Measurements from ENCODE around the gene LUZP1. TPM values are rescaled to one million over a fixed set of nuclear protein-coding genes. Genes with fewer than 3 reads are reported as not detected.
"Not testable (repeated sequence)": the region's sequence is repeated elsewhere in the genome, so short reads cannot be mapped to it uniquely, and the experiment has no call there.

Gene LUZP1
- total RNA-seq, 1 donor from 2014 or later = 5.3 TPM

GRCh38 chr1:23191199-23191598 lies 22.5 kb upstream of the LUZP1 start:
- FAIRE-seq = no peak

GRCh38 chr1:23188936-23189452 lies 20.3 kb upstream of the LUZP1 start:
- FAIRE-seq = not testable (repeated sequence)

More at GRCh38 chr1:23191199-23191598, 22.5 kb upstream of the LUZP1 start:
- DNase-seq (ENCODE audit: low spot score in 2 of 2) = no peak

GRCh38 chr1:23188434-23188884 lies 19.8 kb upstream of the LUZP1 start:
- no peak for DNase-seq (ENCODE audit: low spot score in 2 of 2)
- no peak for FAIRE-seq

More at GRCh38 chr1:23188936-23189452, 20.3 kb upstream of the LUZP1 start:
- not testable (repeated sequence) for DNase-seq (ENCODE audit: low spot score in 2 of 2)

- FAIRE-seq (no peak), DNase-seq (ENCODE audit: low spot score in 2 of 2) (no peak)
Observed at GRCh38 chr1:23187637-23188036, 19.0 kb upstream of the LUZP1 start.

- DNase-seq (ENCODE audit: low spot score in 2 of 2) = no peak
- FAIRE-seq = no peak
Observed at GRCh38 chr1:23185381-23185780, 16.7 kb upstream of the LUZP1 start.

- FAIRE-seq = no peak
- DNase-seq (ENCODE audit: low spot score in 2 of 2) = peak; percentile 41 to 47
Observed at GRCh38 chr1:23184212-23184934, 15.7 kb upstream of the LUZP1 start.

GRCh38 chr1:23179862-23180261 lies 11.2 kb upstream of the LUZP1 start:
- DNase-seq (ENCODE audit: low spot score in 2 of 2) (no peak), FAIRE-seq (no peak)

GRCh38 chr1:23178950-23179349 lies 10.3 kb upstream of the LUZP1 start:
- FAIRE-seq = no peak

GRCh38 chr1:23178414-23178813 lies 9.8 kb upstream of the LUZP1 start:
- no peak for FAIRE-seq
- no peak for DNase-seq (ENCODE audit: low spot score in 2 of 2)

More at GRCh38 chr1:23178950-23179349, 10.3 kb upstream of the LUZP1 start:
- no peak for DNase-seq (ENCODE audit: low spot score in 2 of 2)

GRCh38 chr1:23177438-23178380 lies 9.1 kb upstream of the LUZP1 start:
- FAIRE-seq = no peak
- peak; percentile 66 to 82 for DNase-seq (ENCODE audit: low spot score in 2 of 2)

GRCh38 chr1:23177031-23177430 lies 8.4 kb upstream of the LUZP1 start:
- DNase-seq (ENCODE audit: low spot score in 2 of 2) (no peak), FAIRE-seq (no peak)

- no peak for FAIRE-seq
- DNase-seq (ENCODE audit: low spot score in 2 of 2) = no peak
Observed at GRCh38 chr1:23174426-23175110, 5.9 kb upstream of the LUZP1 start.

GRCh38 chr1:23171181-23171755 lies 2.6 kb upstream of the LUZP1 start:
- DNase-seq (ENCODE audit: low spot score in 2 of 2) = no peak

GRCh38 chr1:23169727-23170335 lies 1.2 kb upstream of the LUZP1 start:
- DNase-seq (ENCODE audit: low spot score in 2 of 2) (peak in 1 of 2 donors; percentile 33), FAIRE-seq (no peak)

More at GRCh38 chr1:23171181-23171755, 2.6 kb upstream of the LUZP1 start:
- no peak for FAIRE-seq

- DNase-seq (ENCODE audit: low spot score in 2 of 2) (no peak), FAIRE-seq (no peak)
Observed at GRCh38 chr1:23169195-23169575, 529 bp upstream of the LUZP1 start.

- no peak for FAIRE-seq
- DNase-seq (ENCODE audit: low spot score in 2 of 2) = peak; percentile 49 to 62
Observed at GRCh38 chr1:23168079-23168444, 594 bp downstream of the LUZP1 start.

- DNase-seq (ENCODE audit: low spot score in 2 of 2) (peak; percentile 60 to 63), FAIRE-seq (no peak)
Observed at GRCh38 chr1:23167353-23168078, 1.1 kb downstream of the LUZP1 start.

GRCh38 chr1:23166854-23167253 lies 1.8 kb downstream of the LUZP1 start:
- no peak for FAIRE-seq

GRCh38 chr1:23163395-23163794 lies 5.3 kb downstream of the LUZP1 start:
- FAIRE-seq = no peak
- no peak for DNase-seq (ENCODE audit: low spot score in 2 of 2)

More at GRCh38 chr1:23166854-23167253, 1.8 kb downstream of the LUZP1 start:
- no peak for DNase-seq (ENCODE audit: low spot score in 2 of 2)
